ENCODE measurements around the gene EXOC6B.

DNA sequence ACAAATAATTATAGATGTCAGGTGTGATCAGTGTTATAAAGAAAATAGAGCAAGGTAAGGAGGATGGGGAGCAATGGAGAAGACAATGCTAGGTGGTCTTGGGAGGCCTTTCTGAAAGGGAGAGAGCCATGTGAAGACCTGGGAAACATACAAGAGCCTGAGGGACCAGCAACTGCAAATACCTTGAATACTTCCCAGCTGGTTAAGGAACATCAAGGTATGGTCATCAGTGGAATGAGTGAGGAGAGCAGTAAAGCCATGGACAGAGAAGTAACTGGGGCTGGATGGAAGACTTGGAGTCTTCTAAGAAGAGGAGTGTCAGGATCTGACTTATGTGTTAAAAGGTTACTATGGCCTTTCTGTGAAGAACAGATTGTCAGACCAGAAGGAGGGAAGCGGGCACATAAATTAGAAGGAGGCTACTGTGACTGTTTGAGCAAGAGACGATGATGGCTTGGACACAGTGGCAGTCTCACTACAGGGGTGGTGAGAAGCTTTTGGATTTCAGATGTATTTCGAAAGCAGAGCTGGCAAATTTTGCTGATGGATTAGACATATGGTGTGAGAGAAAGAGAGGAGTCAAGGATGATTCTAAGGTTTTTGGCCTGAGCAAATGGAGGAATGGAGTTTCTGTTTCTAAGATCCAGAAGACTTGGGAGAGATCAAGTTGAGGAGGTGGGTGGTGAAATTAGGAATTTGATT lies 22.8 kb upstream of the EXOC6B start:
- no peak for TF ChIP-seq NCOA1 (IDR thresholded peaks at IDR 0.05; ENCODE audit: low read depth)
- no peak for TF ChIP-seq CREB1 (IDR thresholded peaks at IDR 0.05)
- no peak for TF ChIP-seq CREB1 (CRISPR knock-in tag; IDR thresholded peaks at IDR 0.05)
- TF ChIP-seq KLF16 (IDR thresholded peaks at IDR 0.05) = no peak
- no peak for TF ChIP-seq NR2F6 (CRISPR knock-in tag; IDR thresholded peaks at IDR 0.05)
- TF ChIP-seq, protein P1, sequence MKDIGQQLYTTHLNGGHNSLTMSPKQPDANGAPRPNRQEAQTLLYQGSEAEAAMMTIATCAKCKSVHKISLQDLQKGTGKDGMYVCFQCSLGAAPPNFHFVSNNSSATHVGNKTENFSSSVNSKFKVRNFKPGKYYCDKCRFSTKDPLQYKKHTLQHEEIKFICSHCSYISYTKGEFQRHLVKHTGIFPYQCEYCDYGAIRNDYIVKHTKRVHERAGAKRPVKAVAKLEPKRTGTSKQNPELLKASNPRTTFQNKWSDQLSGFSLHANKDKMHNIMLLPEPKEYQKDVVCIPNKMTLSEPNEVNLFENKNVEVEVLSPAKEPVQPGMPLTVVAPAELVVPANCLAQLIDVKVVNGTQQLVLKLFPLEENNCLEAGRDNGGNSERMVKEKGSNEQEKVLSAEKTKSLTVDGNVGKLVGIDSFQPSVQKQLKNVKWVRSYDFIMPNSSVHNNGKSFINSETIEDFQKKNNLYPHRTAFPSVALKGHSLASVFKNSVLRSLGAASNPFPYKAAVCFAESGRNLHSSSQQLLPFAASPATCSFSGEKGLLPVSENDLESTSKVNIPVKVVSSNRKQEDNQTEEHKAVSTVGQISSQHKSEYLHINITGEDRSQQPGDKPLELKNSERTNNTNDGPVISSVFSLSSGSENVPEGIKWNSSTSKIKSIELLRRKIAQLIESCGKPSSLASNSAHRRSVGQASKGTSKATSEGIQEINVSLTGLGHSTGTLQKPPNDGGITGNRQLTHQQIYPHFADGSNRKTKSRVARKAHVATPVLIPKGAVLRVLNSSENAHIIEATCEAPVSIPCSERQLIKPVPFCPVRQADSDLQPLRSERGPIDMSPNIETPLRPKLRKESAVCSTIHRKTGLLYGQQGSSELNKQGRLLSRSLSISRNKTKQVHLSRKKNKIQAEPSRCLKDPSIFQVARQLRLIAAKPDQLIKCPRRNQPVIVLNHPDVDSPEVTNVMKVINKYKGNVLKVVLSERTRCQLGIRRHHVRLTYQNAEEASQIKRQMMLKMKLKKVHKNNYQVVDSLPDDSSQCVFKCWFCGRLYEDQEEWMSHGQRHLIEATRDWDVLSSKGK (CRISPR knock-in tag; IDR thresholded peaks at IDR 0.05) = no peak

Measured in K562 (cell line).